ENCODE data around the gene GSTO1.
A peak's percentile ranks its signal among the peaks of the same experiment; 100 is the strongest.

Gene GSTO1

DNA sequence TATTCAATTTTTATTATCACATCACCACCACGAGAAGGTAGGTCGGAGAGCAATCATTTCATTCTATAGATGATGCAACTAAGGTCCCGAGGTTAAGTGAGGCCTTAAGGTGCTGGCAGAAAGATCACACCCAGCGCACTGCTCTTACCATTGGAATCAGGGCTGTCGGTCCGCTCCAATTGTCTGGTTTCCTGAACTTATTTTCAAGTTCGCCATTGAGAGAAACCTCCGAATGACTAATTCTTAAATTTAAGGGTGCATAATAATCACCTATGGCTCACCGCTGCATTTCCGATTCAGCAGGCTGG lies 13.7 kb downstream of the GSTO1 start:
- TF ChIP-seq, protein P1, sequence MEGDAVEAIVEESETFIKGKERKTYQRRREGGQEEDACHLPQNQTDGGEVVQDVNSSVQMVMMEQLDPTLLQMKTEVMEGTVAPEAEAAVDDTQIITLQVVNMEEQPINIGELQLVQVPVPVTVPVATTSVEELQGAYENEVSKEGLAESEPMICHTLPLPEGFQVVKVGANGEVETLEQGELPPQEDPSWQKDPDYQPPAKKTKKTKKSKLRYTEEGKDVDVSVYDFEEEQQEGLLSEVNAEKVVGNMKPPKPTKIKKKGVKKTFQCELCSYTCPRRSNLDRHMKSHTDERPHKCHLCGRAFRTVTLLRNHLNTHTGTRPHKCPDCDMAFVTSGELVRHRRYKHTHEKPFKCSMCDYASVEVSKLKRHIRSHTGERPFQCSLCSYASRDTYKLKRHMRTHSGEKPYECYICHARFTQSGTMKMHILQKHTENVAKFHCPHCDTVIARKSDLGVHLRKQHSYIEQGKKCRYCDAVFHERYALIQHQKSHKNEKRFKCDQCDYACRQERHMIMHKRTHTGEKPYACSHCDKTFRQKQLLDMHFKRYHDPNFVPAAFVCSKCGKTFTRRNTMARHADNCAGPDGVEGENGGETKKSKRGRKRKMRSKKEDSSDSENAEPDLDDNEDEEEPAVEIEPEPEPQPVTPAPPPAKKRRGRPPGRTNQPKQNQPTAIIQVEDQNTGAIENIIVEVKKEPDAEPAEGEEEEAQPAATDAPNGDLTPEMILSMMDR (IDR thresholded peaks at IDR 0.05; ENCODE audit: low read depth, low read length) = no peak
- no peak overlapping the region for H3K4me3 ChIP-seq (ENCODE audit: low read depth, low read length)

DNA sequence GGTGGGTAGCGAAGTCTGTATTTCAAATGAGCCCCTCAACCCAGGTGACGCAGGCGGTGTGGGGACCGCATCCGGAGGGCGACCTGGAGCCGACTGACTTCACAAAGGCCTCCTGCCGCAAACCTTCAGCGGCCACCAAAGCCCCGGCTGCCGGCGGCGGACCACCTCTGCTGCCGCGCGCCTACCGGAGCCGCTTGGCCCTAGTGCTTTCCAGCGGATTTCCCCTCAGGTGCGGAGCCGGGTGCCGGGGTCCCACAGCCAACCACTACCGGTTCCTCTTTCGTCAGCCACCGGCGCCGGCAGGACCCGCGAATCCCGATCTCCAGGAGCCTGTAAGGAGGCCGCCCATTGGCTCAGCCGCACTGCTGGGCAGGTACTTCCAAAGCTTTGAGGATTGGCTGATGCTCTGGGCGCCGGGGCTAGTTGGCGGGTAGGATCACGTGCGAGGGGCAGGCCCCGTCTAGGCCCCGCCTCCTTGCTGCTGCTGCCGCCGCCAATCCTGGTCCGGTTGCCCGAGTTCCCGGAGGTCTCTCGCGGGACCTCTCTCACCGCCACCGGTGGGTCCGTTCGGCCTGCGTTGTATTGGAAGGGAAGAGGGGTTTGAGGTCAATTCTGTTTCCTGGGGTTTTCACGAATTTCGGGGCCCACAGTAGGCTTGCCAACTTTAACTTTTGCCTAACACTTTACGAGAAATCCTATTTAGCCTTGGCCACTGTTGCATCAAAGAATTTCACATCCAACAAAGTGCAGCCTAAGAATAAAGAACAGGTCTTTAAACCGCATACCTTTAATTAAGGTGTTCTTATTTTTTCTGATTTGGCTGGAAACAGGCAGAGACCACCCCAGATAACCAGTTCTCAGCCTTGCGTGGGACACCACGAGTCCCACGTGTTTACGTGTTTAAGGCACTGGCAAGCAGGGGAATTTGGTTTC lies 14.3 kb downstream of the GSTO1 start, which contains the start of gene GSTO2:
TSS of gene GSTO2 (plus strand) at position 472 of the 933 bp plus-strand sequence. CDS start 5,732 bp downstream, outside the sequence.
- H3K4me3 ChIP-seq (ENCODE audit: low read depth, low read length) = no peak within 1 kb of the TSS
- TF ChIP-seq, protein P1 (IDR thresholded peaks at IDR 0.05; ENCODE audit: low read depth, low read length) = no peak

DNA sequence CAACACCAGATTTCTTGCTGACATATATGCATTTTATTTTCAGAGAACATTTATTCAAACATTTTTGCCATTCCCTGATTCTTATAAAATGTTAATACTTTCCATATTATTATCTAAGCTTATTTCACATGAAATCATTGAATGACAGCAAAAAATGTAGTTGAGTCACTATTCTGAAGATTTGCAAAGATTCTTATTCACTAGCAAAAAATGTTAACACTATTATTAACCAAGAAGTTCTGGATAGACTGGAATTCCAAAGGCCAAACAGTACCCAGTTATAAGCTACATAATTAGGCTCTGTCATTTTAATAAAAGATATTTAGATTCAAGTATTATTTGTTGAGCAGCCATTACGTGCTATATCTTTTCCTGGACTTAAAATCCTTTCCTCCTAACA lies 18.6 kb downstream of the GSTO1 start:
- no peak overlapping the region for H3K4me3 ChIP-seq (ENCODE audit: low read depth, low read length)
- TF ChIP-seq, protein P1 (IDR thresholded peaks at IDR 0.05; ENCODE audit: low read depth, low read length) = no peak

DNA sequence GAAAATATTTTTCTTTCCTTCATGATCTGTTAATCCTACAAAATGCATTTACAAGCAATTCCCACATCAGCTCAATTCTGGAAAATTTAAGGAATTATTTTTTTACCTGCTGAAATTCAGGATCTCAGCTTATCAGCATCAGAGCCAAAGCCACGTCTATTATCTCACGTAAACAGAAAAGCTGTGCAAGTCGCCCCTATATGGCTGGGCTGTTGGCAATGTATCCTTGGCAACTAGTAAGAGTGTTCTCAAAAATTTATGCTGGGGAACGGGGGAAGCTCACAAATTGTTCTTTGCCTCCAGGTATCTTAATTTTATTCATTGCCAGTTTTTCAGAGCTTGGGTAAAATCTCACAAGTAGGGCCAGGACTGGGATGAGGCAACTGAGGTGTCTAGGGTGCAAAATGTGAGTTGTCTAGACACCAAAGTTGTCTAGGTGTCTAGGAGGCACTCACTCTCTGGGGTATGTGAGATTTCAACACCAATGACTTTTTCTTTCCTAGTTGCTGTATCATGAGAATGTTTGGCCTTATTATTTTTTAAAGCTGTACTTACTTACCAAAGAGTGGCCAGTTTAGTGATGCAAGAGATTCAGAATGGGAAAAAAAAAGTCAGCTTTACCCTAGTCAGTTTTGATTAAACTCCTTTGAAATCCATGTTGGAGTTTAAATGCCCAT lies 19.3 kb downstream of the GSTO1 start:
- TF ChIP-seq, protein P1 (IDR thresholded peaks at IDR 0.05; ENCODE audit: low read depth, low read length) = no peak
- H3K4me3 ChIP-seq (ENCODE audit: low read depth, low read length) = no peak overlapping the region

DNA sequence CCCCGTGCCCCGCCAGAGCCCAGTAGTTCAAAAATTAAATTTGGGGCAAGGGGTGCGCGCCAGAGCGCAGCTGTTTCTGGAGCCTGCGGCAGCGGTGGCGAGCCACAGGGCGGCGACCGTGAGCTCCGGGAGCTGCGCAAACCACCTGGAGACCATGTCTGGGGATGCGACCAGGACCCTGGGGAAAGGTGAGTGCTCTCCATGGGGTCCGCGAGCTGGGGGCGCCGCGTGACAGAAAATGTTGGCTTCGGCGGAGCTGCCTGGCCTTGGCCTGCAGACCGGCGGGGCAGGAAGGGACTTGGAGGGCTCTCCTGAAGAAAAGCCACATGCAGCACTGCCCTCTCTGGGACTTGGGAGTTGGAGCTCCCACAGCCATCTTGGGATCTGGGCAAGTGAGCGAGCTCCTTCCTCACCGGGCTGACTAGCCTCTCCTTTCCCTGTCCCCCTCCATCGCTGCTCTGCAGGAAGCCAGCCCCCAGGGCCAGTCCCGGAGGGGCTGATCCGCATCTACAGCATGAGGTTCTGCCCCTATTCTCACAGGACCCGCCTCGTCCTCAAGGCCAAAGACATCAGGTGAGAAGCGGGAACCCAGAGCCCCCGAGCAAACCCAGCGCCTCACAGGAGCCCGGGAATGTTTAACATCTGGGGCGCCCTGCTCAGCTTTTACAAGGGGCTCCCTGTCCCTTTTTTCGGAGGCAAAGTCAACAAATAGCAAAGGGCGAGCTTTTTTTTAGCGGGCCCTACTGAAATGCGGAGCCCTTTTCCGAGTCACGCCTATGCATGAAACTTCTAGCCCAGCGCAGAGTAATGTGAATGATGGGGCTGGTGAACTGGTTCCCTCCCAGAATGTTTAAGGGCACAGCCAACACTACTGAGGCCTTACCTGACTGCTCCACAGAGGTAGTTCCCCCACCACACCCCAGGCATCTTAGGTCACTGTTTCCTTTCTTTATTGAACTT lies 20.4 kb downstream of the GSTO1 start:
- no peak overlapping the region for H3K4me3 ChIP-seq (ENCODE audit: low read depth, low read length)
- TF ChIP-seq, protein P1 (IDR thresholded peaks at IDR 0.05; ENCODE audit: low read depth, low read length) = peak; percentile 74

DNA sequence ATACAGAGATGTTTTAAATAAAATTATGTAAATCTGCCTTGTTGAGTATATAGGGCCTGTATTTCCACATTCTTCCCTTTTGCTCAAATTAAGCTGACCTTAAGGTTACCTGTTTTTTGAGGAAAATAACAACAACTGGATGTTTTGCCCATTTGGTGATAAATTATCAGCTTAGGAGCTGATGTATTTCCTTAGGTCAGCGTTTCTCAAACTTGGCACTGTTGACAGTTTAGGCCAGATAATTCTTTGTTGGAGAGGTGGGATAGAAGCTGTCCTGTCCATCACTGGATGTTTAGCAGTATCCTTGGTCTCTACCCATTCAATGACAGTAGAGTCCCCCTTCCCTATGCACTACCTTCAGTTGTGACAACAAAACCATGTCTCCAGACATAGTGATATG lies 21.5 kb downstream of the GSTO1 start:
- TF ChIP-seq, protein P1 (IDR thresholded peaks at IDR 0.05; ENCODE audit: low read depth, low read length) = no peak
- H3K4me3 ChIP-seq (ENCODE audit: low read depth, low read length) = no peak overlapping the region
